Mucosa of descending colon (tissue), 3 donors: ENCODE results near the gene SIGLEC9. TPM values are rescaled to one million over a fixed set of nuclear protein-coding genes. Genes with fewer than 3 reads are reported as not detected.

ENCODE experiments used
- ATAC-seq: fragments of 200-7000 bp; cut with Tn5 transposase; one replicate; pipeline ENCODE4 v1.9.1; 2020; ENCODE audit warnings: mild to moderate bottlenecking, moderate library complexity
- DNase-seq, 3 donors: peaks; one replicate each; pipeline ENCODE4 v3.0.0-alpha.2; 2020
- H3K36me3 ChIP-seq: fragments of 200-600 bp; one replicate; pipeline ENCODE4 v1.8.0; 2021; ENCODE audit warnings: low read depth, mild to moderate bottlenecking
- H3K4me1 ChIP-seq: fragments of 200-600 bp; one replicate; pipeline ENCODE4 v1.8.0; 2021; ENCODE audit warnings: low read depth, mild to moderate bottlenecking
- H3K4me3 ChIP-seq: fragments of 200-600 bp; one replicate; pipeline ENCODE4 v1.8.0; 2021; ENCODE audit warnings: mild to moderate bottlenecking
- H3K9me3 ChIP-seq: fragments of 200-600 bp; one replicate; pipeline ENCODE4 v1.8.0; 2021; ENCODE audit warnings: mild to moderate bottlenecking
- CTCF ChIP-seq: fragments of 200-600 bp; IDR thresholded peaks from one replicate; pipeline ENCODE4 v1.8.0; 2022; ENCODE audit warnings: antibody characterized with exemption, mild to moderate bottlenecking
- intact Hi-C, 2 donors: fragments of 100-400 bp; cut with DNase I in 1 of 2; cut with micrococcal nuclease in 1 of 2; formaldehyde crosslinking; loops; one replicate each; pipeline versions ENCODE4 v1.11.0 to v1.11.1; 2022; cut with DNase I, micrococcal nuclease
- total RNA-seq, 3 donors: library from RNA; stranded (reverse); fragmentation: NEBNext Ultra II Directional in 2 of 3; extraction: Animal tissue kit (Norgen Biotek cat#: 25700) in 2 of 3; gene quantifications; one replicate each; pipeline versions ENCODE4 v1.2.1 to v1.2.4, GENCODE V29; 2021 to 2023
- donor health status: DM: no; HTN: no; CAD: no; lungs with moderate emphysema.
- donor health status: DM: no; HTN: no; CAD: no.
- donor health status: DM: no; HTN: yes; CAD: no.

SIGLEC9 gene
- total RNA-seq, 3 donors from 2014 or later: 1.4 to 3.8 (median 3.2) TPM

GRCh38 chr19:51129716-51130115, 5.0 kb downstream of the SIGLEC9 start:
- DNase-seq (peak in 1 of 3 donors; percentile 22), ATAC-seq (no peak)
- no peak for TF ChIP-seq CTCF
- intact Hi-C loops: no loop called here
- H3K36me3 ChIP-seq: no peaks in the 10 kb centered on the region
- no peaks in the 10 kb centered on the region for H3K9me3 ChIP-seq
- no peak overlapping the region for H3K4me3 ChIP-seq
- peaks cover 4% of the 10 kb centered on the region for H3K4me1 ChIP-seq

GRCh38 chr19:51131780-51132680, 7.3 kb downstream of the SIGLEC9 start:
- no peaks in the 10 kb centered on the region for H3K9me3 ChIP-seq
- ATAC-seq: peak; percentile 55
- no peak overlapping the region for H3K4me3 ChIP-seq
- H3K4me1 ChIP-seq: peaks cover 4% of the 10 kb centered on the region
- H3K36me3 ChIP-seq: no peaks in the 10 kb centered on the region
- DNase-seq: peak in 2 of 3 donors; percentile 50 to 56
- intact Hi-C loops: no loop called here
- TF ChIP-seq CTCF: no peak

- no peak for TF ChIP-seq CTCF
- Histone ChIP-seq H3K9me3 (no peaks in the 10 kb centered on the region), H3K4me1 (no peaks in the 10 kb centered on the region), H3K36me3 (no peaks in the 10 kb centered on the region), H3K4me3 (no peak overlapping the region)
- DNase-seq (no peak), ATAC-seq (no peak)
- intact Hi-C loops: no loop called here
These were observed 10.3 kb downstream of the SIGLEC9 start for GRCh38 chr19:51135004-51135403.

GRCh38 chr19:51135986-51136762, 11.5 kb downstream of the SIGLEC9 start:
- DNase-seq (no peak), ATAC-seq (no peak)
- H3K4me1 ChIP-seq: no peaks in the 10 kb centered on the region
- TF ChIP-seq CTCF: no peak
- H3K36me3 ChIP-seq: no peaks in the 10 kb centered on the region
- no peak overlapping the region for H3K4me3 ChIP-seq
- H3K9me3 ChIP-seq: no peaks in the 10 kb centered on the region
- intact Hi-C loops: no loop called here

GRCh38 chr19:51136851-51137551, 12.3 kb downstream of the SIGLEC9 start:
- no peaks in the 10 kb centered on the region for H3K4me1 ChIP-seq
- intact Hi-C loops: no loop called here
- DNase-seq (peak in 1 of 3 donors; percentile 35), ATAC-seq (peak; percentile 47)
- no peaks in the 10 kb centered on the region for H3K36me3 ChIP-seq
- H3K4me3 ChIP-seq: no peak overlapping the region
- no peak for TF ChIP-seq CTCF
- no peaks in the 10 kb centered on the region for H3K9me3 ChIP-seq
